GM23338 (cell line): ENCODE data around the gene QKI. TPM values are rescaled to one million over a fixed set of nuclear protein-coding genes. Genes with fewer than 3 reads are reported as not detected.
A peak's percentile ranks its signal among the peaks of the same experiment; 100 is the strongest.

Experiments
- ATAC-seq: fragments of 200-7000 bp; cut with Tn5 transposase; 3 replicates; pipeline ENCODE4 v1.9.1; 2020
- DNase-seq: peaks from one replicate; pipeline ENCODE4 v3.0.0-alpha.2; 2015; ENCODE audit warnings: low spot score
- H2AFZ ChIP-seq: fragments of 200-600 bp; sonication (generic); 2 replicates; pipeline ENCODE4 v1.8.0; 2016; ENCODE audit warnings: antibody characterized with exemption, mild to moderate bottlenecking, moderate library complexity
- H3F3A ChIP-seq: fragments of 200-600 bp; sonication (generic); replicated peaks from 2 replicates; pipeline ENCODE4 v1.8.0; 2017; ENCODE audit warnings: antibody characterized with exemption, mixed run types, low read depth
- H3K27ac ChIP-seq: fragments of 200-600 bp; sonication (generic); 2 replicates; pipeline ENCODE4 v1.6.1; 2016; ENCODE audit warnings: low read depth
- H3K27me3 ChIP-seq: fragments of 200-600 bp; sonication (generic); 2 replicates; pipeline ENCODE4 v1.8.0; 2016; ENCODE audit warnings: mild to moderate bottlenecking, mixed run types, moderate library complexity; ENCODE audit not compliant: insufficient read depth
- H3K36me3 ChIP-seq: fragments of 200-600 bp; sonication (generic); 2 replicates; pipeline ENCODE4 v1.8.0; 2016; ENCODE audit warnings: mild to moderate bottlenecking; ENCODE audit not compliant: insufficient read depth
- H3K4me1 ChIP-seq: fragments of 200-600 bp; sonication (generic); 2 replicates; pipeline ENCODE4 v1.8.0; 2016; ENCODE audit warnings: mild to moderate bottlenecking, moderate library complexity; ENCODE audit not compliant: insufficient read depth
- H3K4me2 ChIP-seq: fragments of 200-600 bp; sonication (generic); 2 replicates; pipeline ENCODE4 v1.7.1; 2017; ENCODE audit warnings: mixed run types
- H3K4me3 ChIP-seq: fragments of 200-600 bp; sonication (generic); 2 replicates; pipeline ENCODE4 v1.6.1; 2016; ENCODE audit warnings: mixed run types
- H3K79me2 ChIP-seq: fragments of 200-600 bp; sonication (generic); replicated peaks from 2 replicates; pipeline ENCODE4 v1.8.0; 2017; ENCODE audit warnings: mild to moderate bottlenecking; ENCODE audit not compliant: insufficient read depth
- H3K9me2 ChIP-seq: fragments of 200-600 bp; sonication (generic); 2 replicates; pipeline ENCODE4 v1.8.0; 2017; ENCODE audit not compliant: insufficient read depth
- H4K20me1 ChIP-seq: fragments of 200-600 bp; sonication (generic); replicated peaks from 2 replicates; pipeline ENCODE4 v1.8.0; 2017; ENCODE audit warnings: mild to moderate bottlenecking; ENCODE audit not compliant: insufficient read depth
- H3K27ac Mint-ChIP-seq: 2 replicates; pipeline ENCODE4 v1.8.0; 2020; ENCODE audit warnings: inconsistent platforms, mild to moderate bottlenecking, moderate library complexity, mixed read lengths
- H3K27me3 Mint-ChIP-seq: 3 replicates; pipeline ENCODE4 v1.8.0; 2022; ENCODE audit warnings: low read depth, mild to moderate bottlenecking, moderate library complexity, mixed read lengths, inconsistent platforms; ENCODE audit not compliant: insufficient read depth, poor library complexity
- H3K36me3 Mint-ChIP-seq: 3 replicates; pipeline ENCODE4 v1.8.0; 2021; ENCODE audit warnings: low read depth, mild to moderate bottlenecking, inconsistent platforms, moderate library complexity, mixed read lengths
- H3K4me1 Mint-ChIP-seq: 3 replicates; pipeline ENCODE4 v1.8.0; 2020; ENCODE audit warnings: mild to moderate bottlenecking, inconsistent platforms, mixed read lengths
- H3K4me3 Mint-ChIP-seq: 3 replicates; pipeline ENCODE4 v1.8.0; 2021; ENCODE audit warnings: moderate library complexity, mild to moderate bottlenecking, inconsistent platforms, mixed read lengths
- H3K9me3 Mint-ChIP-seq: 3 replicates; pipeline ENCODE4 v1.8.0; 2020; ENCODE audit warnings: moderate library complexity, mild to moderate bottlenecking, inconsistent platforms, mixed read lengths
- CREB1 ChIP-seq: fragments of 250-450 bp; sonication (Bioruptor Pico); IDR thresholded peaks from 2 replicates; pipeline ENCODE4 v1.5.0; 2020; ENCODE audit warnings: low read depth, mild to moderate bottlenecking, moderate library complexity
- EZH2phosphoT487 ChIP-seq: fragments of 200-600 bp; sonication (generic); IDR thresholded peaks from one replicate; pipeline ENCODE4 v1.8.1; 2018; ENCODE audit warnings: antibody characterized with exemption; ENCODE audit not compliant: unreplicated experiment
- NANOG ChIP-seq: IDR thresholded peaks from 2 replicates; pipeline ENCODE4 v1.6.1; 2016; ENCODE audit warnings: antibody characterized with exemption, borderline replicate concordance
- ZNF462 ChIP-seq: fragments of 250-450 bp; sonication (Bioruptor Pico); IDR thresholded peaks from 2 replicates; pipeline ENCODE4 v1.5.0; 2020; ENCODE audit warnings: mild to moderate bottlenecking, moderate library complexity
- polyA plus RNA-seq: library from polyadenylated mRNA; unstranded; fragments of >200 nt; fragmentation: Nextera tagmentation; extraction: Ambion mirVana; gene quantifications from 2 replicates; pipeline ENCODE4 v1.2.1, GENCODE V29; 2016
- total RNA-seq: library from RNA; depleted of rRNA; stranded (reverse); fragments of >200 nt; shearing (Covaris generic); gene quantifications from 2 replicates; pipeline ENCODE4 v1.2.3, GENCODE V29; 2014
- TF ChIP-seq, protein P1 (sequence below): IDR thresholded peaks from one replicate; pipeline ENCODE4 v1.6.1; 2018; ENCODE audit warnings: antibody characterized with exemption; ENCODE audit not compliant: unreplicated experiment

QKI gene
- total and polyA plus RNA-seq, 2 experiments from 2014 or later: 60.8 to 159 TPM

DNA sequence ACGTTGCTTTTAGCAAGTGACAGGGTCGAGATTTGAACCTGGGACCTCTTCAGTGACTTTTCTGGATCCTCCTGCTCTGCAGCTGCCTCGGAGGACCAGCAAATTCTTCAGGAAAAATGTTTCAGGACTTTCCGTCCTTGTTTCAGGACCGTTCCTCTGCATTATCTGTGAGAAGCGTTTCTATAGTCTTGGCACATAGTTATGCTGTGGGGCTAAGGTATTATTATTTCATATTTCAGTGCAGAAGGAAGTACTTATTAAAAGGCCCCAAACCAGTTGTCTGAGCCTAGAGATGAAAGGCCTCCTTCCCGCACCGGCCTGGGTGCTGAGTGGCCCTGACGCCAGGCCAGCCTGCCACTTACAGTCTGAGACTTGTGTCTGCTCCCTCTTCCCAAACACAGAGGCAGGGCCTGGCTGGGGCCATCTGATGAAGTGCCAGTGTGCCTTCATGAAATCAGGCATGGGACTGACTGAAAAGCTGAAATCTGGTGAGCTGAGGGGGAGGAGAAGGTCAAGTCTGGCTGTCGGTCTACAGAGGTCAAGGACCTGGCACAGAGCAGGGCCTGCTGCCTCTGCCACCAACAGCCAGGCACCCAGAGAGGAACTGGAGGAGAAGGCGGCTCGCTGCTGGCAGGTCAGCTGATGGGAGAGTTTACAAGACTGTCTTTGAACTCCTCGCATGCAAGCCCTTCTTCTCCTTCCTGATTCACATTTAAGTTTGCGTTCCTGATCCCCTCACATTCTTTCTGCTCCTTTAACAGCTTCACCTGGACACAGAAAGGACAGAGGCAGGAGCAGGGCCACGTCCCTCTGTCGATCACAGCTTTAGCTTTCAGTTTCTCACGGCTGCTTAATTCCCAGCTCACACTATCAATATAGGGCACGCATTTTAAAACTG lies 8.9 kb upstream of the QKI start:
- H2AFZ ChIP-seq: peak overlapping the region; percentile 69
- TF ChIP-seq ZNF462 (CRISPR knock-in tag): no peak
- TF ChIP-seq CREB1 (CRISPR knock-in tag): no peak
- TF ChIP-seq, protein P1, sequence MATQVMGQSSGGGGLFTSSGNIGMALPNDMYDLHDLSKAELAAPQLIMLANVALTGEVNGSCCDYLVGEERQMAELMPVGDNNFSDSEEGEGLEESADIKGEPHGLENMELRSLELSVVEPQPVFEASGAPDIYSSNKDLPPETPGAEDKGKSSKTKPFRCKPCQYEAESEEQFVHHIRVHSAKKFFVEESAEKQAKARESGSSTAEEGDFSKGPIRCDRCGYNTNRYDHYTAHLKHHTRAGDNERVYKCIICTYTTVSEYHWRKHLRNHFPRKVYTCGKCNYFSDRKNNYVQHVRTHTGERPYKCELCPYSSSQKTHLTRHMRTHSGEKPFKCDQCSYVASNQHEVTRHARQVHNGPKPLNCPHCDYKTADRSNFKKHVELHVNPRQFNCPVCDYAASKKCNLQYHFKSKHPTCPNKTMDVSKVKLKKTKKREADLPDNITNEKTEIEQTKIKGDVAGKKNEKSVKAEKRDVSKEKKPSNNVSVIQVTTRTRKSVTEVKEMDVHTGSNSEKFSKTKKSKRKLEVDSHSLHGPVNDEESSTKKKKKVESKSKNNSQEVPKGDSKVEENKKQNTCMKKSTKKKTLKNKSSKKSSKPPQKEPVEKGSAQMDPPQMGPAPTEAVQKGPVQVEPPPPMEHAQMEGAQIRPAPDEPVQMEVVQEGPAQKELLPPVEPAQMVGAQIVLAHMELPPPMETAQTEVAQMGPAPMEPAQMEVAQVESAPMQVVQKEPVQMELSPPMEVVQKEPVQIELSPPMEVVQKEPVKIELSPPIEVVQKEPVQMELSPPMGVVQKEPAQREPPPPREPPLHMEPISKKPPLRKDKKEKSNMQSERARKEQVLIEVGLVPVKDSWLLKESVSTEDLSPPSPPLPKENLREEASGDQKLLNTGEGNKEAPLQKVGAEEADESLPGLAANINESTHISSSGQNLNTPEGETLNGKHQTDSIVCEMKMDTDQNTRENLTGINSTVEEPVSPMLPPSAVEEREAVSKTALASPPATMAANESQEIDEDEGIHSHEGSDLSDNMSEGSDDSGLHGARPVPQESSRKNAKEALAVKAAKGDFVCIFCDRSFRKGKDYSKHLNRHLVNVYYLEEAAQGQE: no peak
- no peak for TF ChIP-seq EZH2phosphoT487
- TF ChIP-seq NANOG: no peak
- peak; percentile 69 for ATAC-seq

More for the DNA sequence above, 8.9 kb upstream of the QKI start:
- H3K9me2 ChIP-seq: no peaks in the 10 kb centered on the region
- H3K4me1 ChIP-seq: peaks cover 30% of the 10 kb centered on the region
- Mint-ChIP-seq H3K36me3 (no peaks in the 10 kb centered on the region), H3K9me3 (no peaks in the 10 kb centered on the region), H3K4me3 (no peak overlapping the region), H3K27me3 (peaks cover 11% of the 10 kb centered on the region), H3K4me1 (peaks cover 34% of the 10 kb centered on the region), H3K27ac (no peak overlapping the region)
- DNase-seq: peak; percentile 48
- H3K36me3 ChIP-seq: no peaks in the 10 kb centered on the region
- no peak overlapping the region for H3K4me2 ChIP-seq
- no peaks in the 10 kb centered on the region for H3K27me3 ChIP-seq
- peak overlapping the region; percentile 39 for H3K27ac ChIP-seq
- H3K4me3 ChIP-seq: no peak overlapping the region
- no peaks in the 10 kb centered on the region for H4K20me1 ChIP-seq
- H3F3A ChIP-seq: no peaks in the 10 kb centered on the region
- no peaks in the 10 kb centered on the region for H3K79me2 ChIP-seq
